ENCODE data around the gene SMCO3. TPM values are rescaled to one million over a fixed set of nuclear protein-coding genes. Genes with fewer than 3 reads are reported as not detected.

Gene SMCO3
- polyA plus RNA-seq, 1 donor from 2014 or later, result 2.7 TPM

- Histone ChIP-seq H3K9ac (ENCODE audit: low read length) (no peak overlapping the region), H3K9me2 (ENCODE audit: insufficient read depth, low read length) (no peaks in the 10 kb centered on the region), H4K20me1 (ENCODE audit: insufficient read depth) (no peaks in the 10 kb centered on the region), H3K27ac (ENCODE audit: low read length) (no peak overlapping the region), H2AFZ (ENCODE audit: low read depth, low read length) (no peak overlapping the region), H3K36me3 (ENCODE audit: insufficient read depth, low read length) (no peaks in the 10 kb centered on the region), H3K4me3 (ENCODE audit: low read length) (no peak overlapping the region), H3F3A (ENCODE audit: insufficient read depth, low read length, poor library complexity, severe bottlenecking) (no peaks in the 10 kb centered on the region), H3K4me2 (ENCODE audit: low read length) (no peak overlapping the region), H3K79me2 (replicated peaks; ENCODE audit: insufficient read depth, low read length) (no peaks in the 10 kb centered on the region), H3K27me3 (ENCODE audit: insufficient read depth, low read depth, low read length) (no peaks in the 10 kb centered on the region), H3K9me3 (ENCODE audit: low read length) (no peaks in the 10 kb centered on the region)
- TF ChIP-seq POLR2AphosphoS5 (IDR thresholded peaks at IDR 0.05) (no peak), TAF1 (IDR thresholded peaks at IDR 0.05; ENCODE audit: low read depth) (no peak)
These were observed 14.9 kb upstream of the SMCO3 start for GRCh38 chr12:14828892-14829291.

DNA sequence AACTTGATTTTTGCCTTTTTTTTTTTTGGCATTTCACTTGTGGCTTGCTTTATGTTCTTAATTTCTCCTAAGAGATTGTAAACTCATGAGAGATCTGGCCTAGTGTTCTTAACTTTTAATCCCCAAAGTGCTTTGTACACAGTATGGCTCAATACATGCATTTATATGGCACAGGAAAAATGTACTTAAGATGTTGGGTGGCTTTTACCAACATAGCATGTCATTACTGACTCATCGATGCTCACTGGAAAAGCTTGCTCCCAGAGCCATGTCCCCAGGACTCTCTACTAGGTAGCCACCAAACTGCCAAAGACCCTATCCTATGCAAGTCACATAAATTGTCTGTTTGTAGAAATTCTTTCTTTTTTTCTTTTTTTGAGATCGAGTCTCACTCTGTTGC lies 13.1 kb upstream of the SMCO3 start:
- H3F3A ChIP-seq (ENCODE audit: insufficient read depth, low read length, poor library complexity, severe bottlenecking), result no peaks in the 10 kb centered on the region
- H3K9me3 ChIP-seq (ENCODE audit: low read length), result no peaks in the 10 kb centered on the region
- no peak overlapping the region for H3K9ac ChIP-seq (ENCODE audit: low read length)
- no peak overlapping the region for H3K4me2 ChIP-seq (ENCODE audit: low read length)
- H2AFZ ChIP-seq (ENCODE audit: low read depth, low read length), result no peak overlapping the region
- no peaks in the 10 kb centered on the region for H3K27me3 ChIP-seq (ENCODE audit: insufficient read depth, low read depth, low read length)
- H3K4me3 ChIP-seq (ENCODE audit: low read length), result no peak overlapping the region
- H4K20me1 ChIP-seq (ENCODE audit: insufficient read depth), result no peaks in the 10 kb centered on the region
- H3K36me3 ChIP-seq (ENCODE audit: insufficient read depth, low read length), result no peaks in the 10 kb centered on the region
- no peaks in the 10 kb centered on the region for H3K9me2 ChIP-seq (ENCODE audit: insufficient read depth, low read length)
- no peak for TF ChIP-seq TAF1 (IDR thresholded peaks at IDR 0.05; ENCODE audit: low read depth)
- TF ChIP-seq SMC3 (conservative IDR thresholded peaks at IDR 0.05; ENCODE audit: poor library complexity), result no peak
- H3K27ac ChIP-seq (ENCODE audit: low read length), result no peak overlapping the region
- no peaks in the 10 kb centered on the region for H3K79me2 ChIP-seq (replicated peaks; ENCODE audit: insufficient read depth, low read length)

- H3K36me3 ChIP-seq (ENCODE audit: insufficient read depth, low read length), result no peaks in the 10 kb centered on the region
- no peaks in the 10 kb centered on the region for H3F3A ChIP-seq (ENCODE audit: insufficient read depth, low read length, poor library complexity, severe bottlenecking)
- TF ChIP-seq SMC3 (conservative IDR thresholded peaks at IDR 0.05; ENCODE audit: poor library complexity) (no peak), EP300 (conservative IDR thresholded peaks at IDR 0.05; ENCODE audit: poor library complexity, severe bottlenecking) (no peak), RAD21 (conservative IDR thresholded peaks at IDR 0.05) (no peak), POLR2AphosphoS5 (IDR thresholded peaks at IDR 0.05) (no peak), MXI1 (conservative IDR thresholded peaks at IDR 0.05; ENCODE audit: poor library complexity, severe bottlenecking) (no peak), EZH2 (IDR thresholded peaks at IDR 0.05; ENCODE audit: borderline replicate concordance, insufficient read depth, low read length, poor library complexity, severe bottlenecking) (no peak), TAF1 (IDR thresholded peaks at IDR 0.05; ENCODE audit: low read depth) (no peak), REST (IDR thresholded peaks at IDR 0.05; ENCODE audit: borderline replicate concordance) (no peak)
- TF ChIP-seq, protein P1, sequence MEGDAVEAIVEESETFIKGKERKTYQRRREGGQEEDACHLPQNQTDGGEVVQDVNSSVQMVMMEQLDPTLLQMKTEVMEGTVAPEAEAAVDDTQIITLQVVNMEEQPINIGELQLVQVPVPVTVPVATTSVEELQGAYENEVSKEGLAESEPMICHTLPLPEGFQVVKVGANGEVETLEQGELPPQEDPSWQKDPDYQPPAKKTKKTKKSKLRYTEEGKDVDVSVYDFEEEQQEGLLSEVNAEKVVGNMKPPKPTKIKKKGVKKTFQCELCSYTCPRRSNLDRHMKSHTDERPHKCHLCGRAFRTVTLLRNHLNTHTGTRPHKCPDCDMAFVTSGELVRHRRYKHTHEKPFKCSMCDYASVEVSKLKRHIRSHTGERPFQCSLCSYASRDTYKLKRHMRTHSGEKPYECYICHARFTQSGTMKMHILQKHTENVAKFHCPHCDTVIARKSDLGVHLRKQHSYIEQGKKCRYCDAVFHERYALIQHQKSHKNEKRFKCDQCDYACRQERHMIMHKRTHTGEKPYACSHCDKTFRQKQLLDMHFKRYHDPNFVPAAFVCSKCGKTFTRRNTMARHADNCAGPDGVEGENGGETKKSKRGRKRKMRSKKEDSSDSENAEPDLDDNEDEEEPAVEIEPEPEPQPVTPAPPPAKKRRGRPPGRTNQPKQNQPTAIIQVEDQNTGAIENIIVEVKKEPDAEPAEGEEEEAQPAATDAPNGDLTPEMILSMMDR (IDR thresholded peaks at IDR 0.05; ENCODE audit: poor library complexity, severe bottlenecking), result no peak
- no peak overlapping the region for H3K9ac ChIP-seq (ENCODE audit: low read length)
- H3K79me2 ChIP-seq (replicated peaks; ENCODE audit: insufficient read depth, low read length), result no peaks in the 10 kb centered on the region
- no peak overlapping the region for H3K27ac ChIP-seq (ENCODE audit: low read length)
- H3K9me3 ChIP-seq (ENCODE audit: low read length), result no peaks in the 10 kb centered on the region
- H3K9me2 ChIP-seq (ENCODE audit: insufficient read depth, low read length), result no peaks in the 10 kb centered on the region
- no peaks in the 10 kb centered on the region for H4K20me1 ChIP-seq (ENCODE audit: insufficient read depth)
- H2AFZ ChIP-seq (ENCODE audit: low read depth, low read length), result no peak overlapping the region
- no peak overlapping the region for H3K4me3 ChIP-seq (ENCODE audit: low read length)
- no peak overlapping the region for H3K4me2 ChIP-seq (ENCODE audit: low read length)
- no peaks in the 10 kb centered on the region for H3K27me3 ChIP-seq (ENCODE audit: insufficient read depth, low read depth, low read length)
These were observed 12.5 kb upstream of the SMCO3 start for GRCh38 chr12:14826491-14826890.
